GM13976 (cell line): ENCODE results near the gene PSD4.

Source experiments
- DNase-seq: peaks from one replicate; pipeline ENCODE4 v3.0.0; 2012; ENCODE audit warnings: low spot score
- CTCF ChIP-seq: IDR thresholded peaks from 2 replicates; pipeline ENCODE4 v1.5.1; 2012; ENCODE audit warnings: borderline replicate concordance, mild to moderate bottlenecking; ENCODE audit not compliant: insufficient read depth; ENCODE audit errors: extremely low read depth, missing control alignments, control extremely low read depth
- in situ Hi-C: fragments of 300-500 bp; cut with MboI; formaldehyde crosslinking; loops from one replicate; pipeline ENCODE4 v1.12.0; 2022; ENCODE audit warnings: low sequenced_read_pairs, mixed read lengths, inconsistent platforms; ENCODE audit not compliant: unreplicated experiment

Gene PSD4

GRCh38 chr2:113162869-113163268 is 10.9 kb upstream of the PSD4 start:
- no peak for TF ChIP-seq CTCF
- DNase-seq: no peak
- in situ Hi-C loops: no loop called here

GRCh38 chr2:113164215-113164929 is 9.4 kb upstream of the PSD4 start:
- in situ Hi-C loops: no loop called here
- DNase-seq: no peak
- TF ChIP-seq CTCF: no peak

GRCh38 chr2:113164930-113165585 is 8.7 kb upstream of the PSD4 start:
- in situ Hi-C loops: no loop called here
- no peak for TF ChIP-seq CTCF
- no peak for DNase-seq

- TF ChIP-seq CTCF: no peak
- in situ Hi-C loops: no loop called here
- no peak for DNase-seq
Observed at GRCh38 chr2:113166187-113166645, 7.6 kb upstream of the PSD4 start.

- TF ChIP-seq CTCF: no peak
- DNase-seq: no peak
- in situ Hi-C loops: no loop called here
Observed at GRCh38 chr2:113167115-113167932, 6.4 kb upstream of the PSD4 start.

- in situ Hi-C loops: no loop called here
- no peak for DNase-seq
- no peak for TF ChIP-seq CTCF
Observed at GRCh38 chr2:113167962-113168340, 5.8 kb upstream of the PSD4 start.
